Ishikawa (cell line): ENCODE data around the gene ABCD3.

Source experiments
- CEBPB ChIP-seq: IDR thresholded peaks from 2 replicates; pipeline ENCODE4 v1.6.1; 2012
- CREB1 ChIP-seq: IDR thresholded peaks from 2 replicates; pipeline ENCODE4 v1.6.1; 2012; ENCODE audit warnings: low read depth
- EGR1 ChIP-seq: IDR thresholded peaks from 2 replicates; pipeline ENCODE4 v1.6.1; 2012
- EP300 ChIP-seq: IDR thresholded peaks from 2 replicates; pipeline ENCODE4 v1.6.1; 2012; ENCODE audit warnings: borderline replicate concordance
- FOXM1 ChIP-seq: IDR thresholded peaks from 2 replicates; pipeline ENCODE4 v1.6.1; 2012; ENCODE audit warnings: low read depth, borderline replicate concordance
- NFIC ChIP-seq: IDR thresholded peaks from 2 replicates; pipeline ENCODE4 v1.6.1; 2012
- RAD21 ChIP-seq: IDR thresholded peaks from 2 replicates; pipeline ENCODE4 v1.6.1; 2012; ENCODE audit warnings: low read depth
- TAF1 ChIP-seq: IDR thresholded peaks from 2 replicates; pipeline ENCODE4 v1.6.1; 2012; ENCODE audit warnings: low read depth, mild to moderate bottlenecking
- TCF12 ChIP-seq: IDR thresholded peaks from 2 replicates; pipeline ENCODE4 v1.6.1; 2012; ENCODE audit warnings: low read depth
- TEAD4 ChIP-seq: IDR thresholded peaks from 2 replicates; pipeline ENCODE4 v1.6.1; 2012
- YY1 ChIP-seq: IDR thresholded peaks from 2 replicates; pipeline ENCODE4 v1.6.1; 2012; ENCODE audit warnings: low read depth
- ZBTB7A ChIP-seq: IDR thresholded peaks from 2 replicates; pipeline ENCODE4 v1.6.1; 2012; ENCODE audit warnings: low read depth
- TF ChIP-seq, protein P1 (sequence below): IDR thresholded peaks from 2 replicates; pipeline ENCODE4 v1.6.1; 2012; ENCODE audit warnings: low read depth, mild to moderate bottlenecking
- TF ChIP-seq, protein P2 (sequence below): IDR thresholded peaks from 2 replicates; pipeline ENCODE4 v1.6.1; 2012
- TF ChIP-seq, protein P3 (sequence below): IDR thresholded peaks from 2 replicates; pipeline ENCODE4 v1.6.1; 2012

The ABCD3 gene

DNA sequence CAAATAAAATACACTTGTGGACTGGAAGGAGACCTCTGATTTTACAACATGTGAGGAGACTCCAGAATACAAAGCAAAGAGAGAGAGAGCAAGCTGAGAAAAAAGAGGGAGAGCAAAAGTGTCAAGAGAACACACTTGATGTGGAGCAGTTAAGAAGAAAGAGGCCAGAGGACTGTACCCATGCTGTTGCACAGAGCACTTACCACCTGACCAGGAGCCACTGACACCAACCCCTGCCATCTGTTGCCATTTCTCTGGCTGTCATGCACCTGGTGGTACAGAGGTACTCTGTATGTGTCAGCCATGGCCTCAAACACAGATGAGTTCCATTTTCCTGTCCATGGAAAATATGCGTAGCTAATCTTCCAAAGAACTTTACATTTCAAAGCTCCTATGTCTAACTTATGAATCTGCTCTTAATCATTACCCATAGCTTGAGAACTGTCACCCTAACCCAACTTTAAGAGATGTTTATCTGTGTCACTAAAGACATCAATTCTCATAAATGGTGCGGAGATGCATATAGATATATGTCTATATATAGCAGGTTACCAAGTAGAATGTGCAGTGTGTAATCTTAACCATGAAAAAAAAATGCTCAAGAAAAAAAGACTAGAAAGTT, 32.8 kb upstream of the ABCD3 start:
- TF ChIP-seq CEBPB, result no peak
- TF ChIP-seq TEAD4, result no peak
- no peak for TF ChIP-seq FOXM1
- TF ChIP-seq, protein P1, sequence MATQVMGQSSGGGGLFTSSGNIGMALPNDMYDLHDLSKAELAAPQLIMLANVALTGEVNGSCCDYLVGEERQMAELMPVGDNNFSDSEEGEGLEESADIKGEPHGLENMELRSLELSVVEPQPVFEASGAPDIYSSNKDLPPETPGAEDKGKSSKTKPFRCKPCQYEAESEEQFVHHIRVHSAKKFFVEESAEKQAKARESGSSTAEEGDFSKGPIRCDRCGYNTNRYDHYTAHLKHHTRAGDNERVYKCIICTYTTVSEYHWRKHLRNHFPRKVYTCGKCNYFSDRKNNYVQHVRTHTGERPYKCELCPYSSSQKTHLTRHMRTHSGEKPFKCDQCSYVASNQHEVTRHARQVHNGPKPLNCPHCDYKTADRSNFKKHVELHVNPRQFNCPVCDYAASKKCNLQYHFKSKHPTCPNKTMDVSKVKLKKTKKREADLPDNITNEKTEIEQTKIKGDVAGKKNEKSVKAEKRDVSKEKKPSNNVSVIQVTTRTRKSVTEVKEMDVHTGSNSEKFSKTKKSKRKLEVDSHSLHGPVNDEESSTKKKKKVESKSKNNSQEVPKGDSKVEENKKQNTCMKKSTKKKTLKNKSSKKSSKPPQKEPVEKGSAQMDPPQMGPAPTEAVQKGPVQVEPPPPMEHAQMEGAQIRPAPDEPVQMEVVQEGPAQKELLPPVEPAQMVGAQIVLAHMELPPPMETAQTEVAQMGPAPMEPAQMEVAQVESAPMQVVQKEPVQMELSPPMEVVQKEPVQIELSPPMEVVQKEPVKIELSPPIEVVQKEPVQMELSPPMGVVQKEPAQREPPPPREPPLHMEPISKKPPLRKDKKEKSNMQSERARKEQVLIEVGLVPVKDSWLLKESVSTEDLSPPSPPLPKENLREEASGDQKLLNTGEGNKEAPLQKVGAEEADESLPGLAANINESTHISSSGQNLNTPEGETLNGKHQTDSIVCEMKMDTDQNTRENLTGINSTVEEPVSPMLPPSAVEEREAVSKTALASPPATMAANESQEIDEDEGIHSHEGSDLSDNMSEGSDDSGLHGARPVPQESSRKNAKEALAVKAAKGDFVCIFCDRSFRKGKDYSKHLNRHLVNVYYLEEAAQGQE, result no peak

DNA sequence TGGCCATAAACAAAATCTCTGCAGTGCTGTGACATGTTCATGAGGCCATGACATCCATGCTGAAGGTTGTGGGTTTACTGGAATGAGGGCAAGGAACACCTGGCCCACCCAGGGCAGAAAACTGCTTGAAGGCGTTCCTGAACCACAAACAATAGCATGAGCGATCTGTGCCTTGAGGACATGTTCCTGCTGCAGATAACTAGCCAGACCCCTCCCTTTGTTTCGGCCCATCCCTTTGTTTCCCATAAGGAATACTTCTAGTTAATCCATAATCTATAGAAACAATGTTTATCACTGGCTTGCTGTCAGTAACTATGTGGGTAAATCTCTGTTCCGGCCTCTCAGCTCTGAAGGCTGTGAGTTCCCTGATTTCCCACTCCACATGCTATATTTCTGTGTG, 28.9 kb upstream of the ABCD3 start:
- TF ChIP-seq EP300 (no peak), FOXM1 (no peak), TAF1 (no peak), CREB1 (no peak), TEAD4 (no peak), NFIC (no peak), TCF12 (no peak)
- TF ChIP-seq, protein P2, sequence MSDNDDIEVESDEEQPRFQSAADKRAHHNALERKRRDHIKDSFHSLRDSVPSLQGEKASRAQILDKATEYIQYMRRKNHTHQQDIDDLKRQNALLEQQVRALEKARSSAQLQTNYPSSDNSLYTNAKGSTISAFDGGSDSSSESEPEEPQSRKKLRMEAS, result no peak
- TF ChIP-seq, protein P1, result no peak

DNA sequence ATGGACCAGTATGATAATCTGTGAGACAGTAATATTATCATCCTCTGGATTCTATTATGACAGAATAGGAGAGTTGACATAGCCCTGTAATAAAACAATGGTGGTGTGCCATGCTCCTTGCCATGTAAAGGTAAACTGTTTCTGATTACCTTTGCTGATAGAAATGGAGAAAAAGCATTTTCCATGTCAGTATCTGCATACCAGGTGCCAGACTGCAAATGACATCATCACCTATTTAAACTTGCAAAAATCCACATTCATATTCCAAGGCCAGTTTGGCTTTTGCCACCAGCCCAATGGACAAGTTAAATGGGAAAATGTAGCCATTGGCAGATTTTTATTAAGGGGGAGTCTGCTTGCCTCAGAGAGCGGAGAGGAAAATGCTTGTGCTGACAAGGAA, 23.9 kb upstream of the ABCD3 start:
- TF ChIP-seq, protein P2, result no peak
- TF ChIP-seq CREB1 (no peak), TAF1 (no peak)

DNA sequence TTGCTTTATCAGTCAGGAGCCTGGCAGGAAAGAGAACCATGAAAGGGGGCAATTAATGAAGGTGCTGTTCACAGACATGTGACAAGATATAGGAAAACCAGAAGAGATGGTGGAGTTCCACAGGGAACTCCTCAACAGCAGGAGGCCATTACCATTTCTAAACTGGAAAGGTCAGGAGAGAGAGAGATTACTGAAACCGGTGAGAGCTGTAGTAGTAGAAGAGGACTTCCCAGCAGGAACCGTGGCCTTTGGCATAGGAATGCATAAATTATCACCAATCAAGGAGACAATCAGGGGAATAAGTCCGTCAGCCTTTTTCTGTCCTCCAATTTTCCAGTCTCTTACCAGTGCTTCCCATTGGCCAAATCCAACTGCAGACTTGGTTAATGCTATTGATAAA, 23.0 kb upstream of the ABCD3 start:
- no peak for TF ChIP-seq TEAD4

DNA sequence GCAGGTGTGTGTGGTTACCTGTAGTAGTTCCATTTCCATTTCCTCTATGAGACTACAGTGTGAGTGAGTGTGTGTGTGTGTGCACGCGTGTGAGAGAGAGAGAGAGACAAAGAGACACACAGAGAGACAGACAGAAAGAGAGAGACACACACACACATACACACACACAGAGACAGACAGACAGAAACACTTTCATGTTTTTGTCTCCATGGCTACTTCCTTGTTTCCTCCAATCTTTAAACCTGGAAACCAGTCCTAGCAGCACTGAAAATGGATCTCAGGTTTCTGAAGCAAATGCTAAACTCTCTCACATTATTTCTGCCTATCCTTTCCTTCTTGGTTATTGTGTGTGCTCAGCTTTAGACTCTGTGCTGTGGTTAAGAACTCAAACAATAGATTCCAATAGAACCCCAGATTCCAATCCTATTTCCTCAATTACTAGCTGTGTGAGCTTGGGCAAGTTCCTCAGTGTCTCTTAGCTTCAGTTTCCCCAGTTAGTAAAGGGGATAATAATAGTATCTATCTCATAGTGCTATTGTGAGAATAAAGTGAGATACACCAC, 22.4 kb upstream of the ABCD3 start:
- no peak for TF ChIP-seq YY1
- TF ChIP-seq TEAD4, result no peak
- no peak for TF ChIP-seq EP300
- TF ChIP-seq TAF1, result no peak
- no peak for TF ChIP-seq ZBTB7A
- TF ChIP-seq NFIC, result no peak
- no peak for TF ChIP-seq RAD21
- TF ChIP-seq FOXM1, result no peak
- TF ChIP-seq, protein P1, result no peak
- TF ChIP-seq TCF12, result no peak
- no peak for TF ChIP-seq CEBPB
- TF ChIP-seq, protein P3, sequence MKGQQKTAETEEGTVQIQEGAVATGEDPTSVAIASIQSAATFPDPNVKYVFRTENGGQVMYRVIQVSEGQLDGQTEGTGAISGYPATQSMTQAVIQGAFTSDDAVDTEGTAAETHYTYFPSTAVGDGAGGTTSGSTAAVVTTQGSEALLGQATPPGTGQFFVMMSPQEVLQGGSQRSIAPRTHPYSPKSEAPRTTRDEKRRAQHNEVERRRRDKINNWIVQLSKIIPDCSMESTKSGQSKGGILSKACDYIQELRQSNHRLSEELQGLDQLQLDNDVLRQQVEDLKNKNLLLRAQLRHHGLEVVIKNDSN, result no peak
- no peak for TF ChIP-seq CREB1
- no peak for TF ChIP-seq EGR1
